ENCODE measurements around the gene ARHGAP40. TPM values are rescaled to one million over a fixed set of nuclear protein-coding genes. Genes with fewer than 3 reads are reported as not detected.

The ARHGAP40 gene
- total and polyA plus RNA-seq, 9 of the 15 experiments (the other 6 are each of a cell fraction or from before 2014, with no cell fraction given): not detected

DNA sequence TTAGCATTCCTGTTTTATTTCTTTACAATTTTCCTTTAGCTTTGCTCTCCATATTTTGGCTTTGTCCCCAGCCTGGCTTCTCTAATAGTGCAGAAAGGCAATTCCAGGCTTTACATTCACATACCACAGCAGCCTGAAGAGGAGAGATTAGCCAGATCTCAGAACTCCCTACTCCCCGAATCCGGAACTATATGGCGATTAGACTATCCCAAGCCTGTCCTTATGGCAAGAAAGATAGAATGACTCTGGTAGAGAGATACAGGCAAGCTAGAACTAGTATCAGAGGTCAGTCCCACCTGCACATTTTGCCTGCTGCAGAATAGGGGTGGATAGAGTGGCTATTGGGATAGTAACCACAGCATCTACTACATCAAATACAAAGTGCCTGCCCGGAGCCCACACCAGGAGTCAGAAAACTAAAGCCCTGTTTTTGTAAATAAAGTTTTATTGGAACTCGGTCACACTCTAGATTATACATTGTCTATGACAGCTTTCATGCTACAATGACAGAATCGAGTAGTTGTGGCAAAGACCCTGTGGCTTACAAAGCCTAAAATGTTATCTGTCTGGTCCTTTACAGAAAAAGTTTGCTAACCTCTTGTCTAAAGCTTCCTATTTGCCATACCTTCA, 37.7 kb upstream of the ARHGAP40 start (continued):
- TF ChIP-seq SAP30 (IDR thresholded peaks at IDR 0.05; ENCODE audit: borderline replicate concordance, insufficient read depth, low read depth, low read length, poor library complexity, severe bottlenecking): no peak
- TF ChIP-seq, protein P1, sequence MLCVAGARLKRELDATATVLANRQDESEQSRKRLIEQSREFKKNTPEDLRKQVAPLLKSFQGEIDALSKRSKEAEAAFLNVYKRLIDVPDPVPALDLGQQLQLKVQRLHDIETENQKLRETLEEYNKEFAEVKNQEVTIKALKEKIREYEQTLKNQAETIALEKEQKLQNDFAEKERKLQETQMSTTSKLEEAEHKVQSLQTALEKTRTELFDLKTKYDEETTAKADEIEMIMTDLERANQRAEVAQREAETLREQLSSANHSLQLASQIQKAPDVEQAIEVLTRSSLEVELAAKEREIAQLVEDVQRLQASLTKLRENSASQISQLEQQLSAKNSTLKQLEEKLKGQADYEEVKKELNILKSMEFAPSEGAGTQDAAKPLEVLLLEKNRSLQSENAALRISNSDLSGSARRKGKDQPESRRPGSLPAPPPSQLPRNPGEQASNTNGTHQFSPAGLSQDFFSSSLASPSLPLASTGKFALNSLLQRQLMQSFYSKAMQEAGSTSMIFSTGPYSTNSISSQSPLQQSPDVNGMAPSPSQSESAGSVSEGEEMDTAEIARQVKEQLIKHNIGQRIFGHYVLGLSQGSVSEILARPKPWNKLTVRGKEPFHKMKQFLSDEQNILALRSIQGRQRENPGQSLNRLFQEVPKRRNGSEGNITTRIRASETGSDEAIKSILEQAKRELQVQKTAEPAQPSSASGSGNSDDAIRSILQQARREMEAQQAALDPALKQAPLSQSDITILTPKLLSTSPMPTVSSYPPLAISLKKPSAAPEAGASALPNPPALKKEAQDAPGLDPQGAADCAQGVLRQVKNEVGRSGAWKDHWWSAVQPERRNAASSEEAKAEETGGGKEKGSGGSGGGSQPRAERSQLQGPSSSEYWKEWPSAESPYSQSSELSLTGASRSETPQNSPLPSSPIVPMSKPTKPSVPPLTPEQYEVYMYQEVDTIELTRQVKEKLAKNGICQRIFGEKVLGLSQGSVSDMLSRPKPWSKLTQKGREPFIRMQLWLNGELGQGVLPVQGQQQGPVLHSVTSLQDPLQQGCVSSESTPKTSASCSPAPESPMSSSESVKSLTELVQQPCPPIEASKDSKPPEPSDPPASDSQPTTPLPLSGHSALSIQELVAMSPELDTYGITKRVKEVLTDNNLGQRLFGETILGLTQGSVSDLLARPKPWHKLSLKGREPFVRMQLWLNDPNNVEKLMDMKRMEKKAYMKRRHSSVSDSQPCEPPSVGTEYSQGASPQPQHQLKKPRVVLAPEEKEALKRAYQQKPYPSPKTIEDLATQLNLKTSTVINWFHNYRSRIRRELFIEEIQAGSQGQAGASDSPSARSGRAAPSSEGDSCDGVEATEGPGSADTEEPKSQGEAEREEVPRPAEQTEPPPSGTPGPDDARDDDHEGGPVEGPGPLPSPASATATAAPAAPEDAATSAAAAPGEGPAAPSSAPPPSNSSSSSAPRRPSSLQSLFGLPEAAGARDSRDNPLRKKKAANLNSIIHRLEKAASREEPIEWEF (CRISPR knock-in tag; IDR thresholded peaks at IDR 0.05): no peak
- TF ChIP-seq, protein P2, sequence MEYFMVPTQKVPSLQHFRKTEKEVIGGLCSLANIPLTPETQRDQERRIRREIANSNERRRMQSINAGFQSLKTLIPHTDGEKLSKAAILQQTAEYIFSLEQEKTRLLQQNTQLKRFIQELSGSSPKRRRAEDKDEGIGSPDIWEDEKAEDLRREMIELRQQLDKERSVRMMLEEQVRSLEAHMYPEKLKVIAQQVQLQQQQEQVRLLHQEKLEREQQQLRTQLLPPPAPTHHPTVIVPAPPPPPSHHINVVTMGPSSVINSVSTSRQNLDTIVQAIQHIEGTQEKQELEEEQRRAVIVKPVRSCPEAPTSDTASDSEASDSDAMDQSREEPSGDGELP (CRISPR knock-in tag; IDR thresholded peaks at IDR 0.05; ENCODE audit: borderline replicate concordance): no peak
- TF ChIP-seq ZSCAN32 (CRISPR knock-in tag; IDR thresholded peaks at IDR 0.05): no peak
- no peak for TF ChIP-seq HNRNPLL (IDR thresholded peaks at IDR 0.05; ENCODE audit: low read depth, low read length, poor library complexity, severe bottlenecking)
- no peak for TF ChIP-seq ID3 (CRISPR knock-in tag; IDR thresholded peaks at IDR 0.05)
- peak; percentile 40; the same call in 1 of the 2 replicates for TF ChIP-seq ID3 (tag; IDR thresholded peaks at IDR 0.05)
- TF ChIP-seq SMAD3 (CRISPR knock-in tag; conservative IDR thresholded peaks at IDR 0.05): 0 out of 2 replicates have a peak, but pooled peaks have one; percentile 39
- no peak for TF ChIP-seq ZNF780A (CRISPR knock-in tag; IDR thresholded peaks at IDR 0.05)
- peak; percentile 97 for TF ChIP-seq ARID1B (IDR thresholded peaks at IDR 0.05)
- TF ChIP-seq ZNF133 (CRISPR knock-in tag; IDR thresholded peaks at IDR 0.05): no peak
- peak; percentile 92 for TF ChIP-seq NFIC (IDR thresholded peaks at IDR 0.05)
- no peak for TF ChIP-seq RBM22 (IDR thresholded peaks at IDR 0.05; ENCODE audit: low read depth, low read length, poor library complexity, severe bottlenecking)
- TF ChIP-seq ZNF76 (CRISPR knock-in tag; IDR thresholded peaks at IDR 0.05; ENCODE audit: borderline replicate concordance): no peak
- TF ChIP-seq CBX3 (IDR thresholded peaks at IDR 0.05; ENCODE audit: borderline replicate concordance in 1 of 2, low read length in 2 of 2): 0 out of 3 replicates have a peak, but pooled peaks of 1 of the 2 experiments have one; percentile 57
- TF ChIP-seq HMGN3 (IDR thresholded peaks at IDR 0.05; ENCODE audit: borderline replicate concordance, extremely low read depth, insufficient read length, low read depth, low read length): peak; percentile 45
- TF ChIP-seq MBD1 (CRISPR knock-in tag; IDR thresholded peaks at IDR 0.05): no peak

Data from K562 (cell line).